CD4-positive, alpha-beta T cell (primary cell): ENCODE data around the gene TBC1D22A. TPM values are rescaled to one million over a fixed set of nuclear protein-coding genes. Genes with fewer than 3 reads are reported as not detected.
A peak's percentile ranks its signal among the peaks of the same experiment; 100 is the strongest.

Source experiments
- ATAC-seq: fragments of 200-7000 bp; cut with Tn5 transposase; one replicate; pipeline ENCODE4 v1.10.0; 2022; ENCODE audit warnings: mild to moderate bottlenecking; ENCODE audit not compliant: poor library complexity
- CTCF ChIA-PET: fragments of 350-600 bp; sonication (Branson Sonifier 250); formaldehyde crosslinking; loops from one replicate; lab custom pipeline; 2021; ENCODE audit warnings: antibody characterized with exemption, inconsistent platforms; lab: Charles Lee
- POLR2A ChIA-PET: fragments of 350-600 bp; sonication (Branson Sonifier 250); formaldehyde crosslinking; loops from one replicate; lab custom pipeline; 2021; ENCODE audit warnings: antibody characterized with exemption, inconsistent platforms; lab: Charles Lee
- DNase-seq, 14 experiments: peaks; one replicate each; pipeline ENCODE4 v3.0.0-alpha.2; 2013 to 2020; ENCODE audit warnings: mixed read lengths in 2 of 14
- H3K27ac ChIP-seq, 2 donors: one replicate each; pipeline versions ENCODE4 v1.5.1 to v1.7.0; 2013; ENCODE audit warnings: low read length in 2 of 2, low read depth in 1 of 2, mild to moderate bottlenecking in 1 of 2
- H3K27me3 ChIP-seq, 2 experiments: 1 replicate in 1 of 2; 2 replicates in 1 of 2; pipeline versions ENCODE4 v1.6.1 to v1.7.0; 2013; ENCODE audit warnings: low read length in 2 of 2, control low read depth in 1 of 2, mild to moderate bottlenecking in 1 of 2, moderate library complexity in 1 of 2; ENCODE audit not compliant: insufficient read depth in 2 of 2, control insufficient read depth in 1 of 2
- H3K36me3 ChIP-seq: one replicate; pipeline ENCODE4 v1.6.1; 2013; ENCODE audit warnings: low read length, control low read depth; ENCODE audit not compliant: insufficient read depth
- H3K4me1 ChIP-seq: one replicate; pipeline ENCODE4 v1.6.1; 2013; ENCODE audit warnings: low read length, control low read depth; ENCODE audit not compliant: insufficient read depth
- H3K4me3 ChIP-seq: one replicate; pipeline ENCODE4 v1.5.1; 2013; ENCODE audit warnings: mild to moderate bottlenecking, low read length, moderate library complexity
- H3K9me3 ChIP-seq, 2 experiments: 1 replicate in 1 of 2; 2 replicates in 1 of 2; pipeline versions ENCODE4 v1.6.1 to v1.7.0; 2013; ENCODE audit warnings: low read length in 2 of 2, mild to moderate bottlenecking in 2 of 2, control low read depth in 1 of 2, moderate library complexity in 1 of 2; ENCODE audit not compliant: control insufficient read depth in 1 of 2, insufficient read depth in 1 of 2
- H3K27ac Mint-ChIP-seq: one replicate; pipeline ENCODE4 v1.8.0; 2020; ENCODE audit warnings: mixed read lengths
- H3K27me3 Mint-ChIP-seq: one replicate; pipeline ENCODE4 v1.8.0; 2021; ENCODE audit warnings: mixed read lengths
- H3K36me3 Mint-ChIP-seq: one replicate; pipeline ENCODE4 v1.8.0; 2021; ENCODE audit warnings: low read depth, mixed read lengths
- H3K4me1 Mint-ChIP-seq: one replicate; pipeline ENCODE4 v1.8.0; 2021; ENCODE audit warnings: low read depth, mixed read lengths
- H3K4me3 Mint-ChIP-seq: one replicate; pipeline ENCODE4 v1.8.0; 2020; ENCODE audit warnings: mild to moderate bottlenecking, mixed read lengths
- H3K9me3 Mint-ChIP-seq: one replicate; pipeline ENCODE4 v1.8.0; 2020; ENCODE audit warnings: mixed read lengths
- CTCF ChIP-seq: fragments of 200-600 bp; IDR thresholded peaks from one replicate; pipeline ENCODE4 v1.8.0; 2022; ENCODE audit warnings: antibody characterized with exemption, mild to moderate bottlenecking
- intact Hi-C, 2 experiments: fragments of 100-400 bp; cut with DNase I in 1 of 2; cut with micrococcal nuclease in 1 of 2; formaldehyde crosslinking; loops; one replicate each; pipeline versions ENCODE4 v1.15.1 to v1.9.0; 2023 to 2025; cut with DNase I, micrococcal nuclease
- total RNA-seq, 174 experiments: library from RNA in 2 of 174; stranded (reverse) in 2 of 174; gene quantifications; one replicate each; pipeline ENCODE4 v1.2.3 and lab custom pipeline; 2021 to 2026

TBC1D22A gene
- total RNA-seq, 2 experiments from 2014 or later = 27.1 to 31.7 TPM

- Histone ChIP-seq H3K9me3 (peaks cover 0 to 16% of the 10 kb centered on the region in 2 experiments), H3K36me3 (no peaks in the 10 kb centered on the region), H3K4me3 (no peak overlapping the region), H3K4me1 (no peaks in the 10 kb centered on the region), H3K27ac (no peak overlapping the region), H3K27me3 (no peaks in the 10 kb centered on the region)
- no peak overlapping the region for H3K27ac Mint-ChIP-seq
- ChIA-PET POLR2A (no interaction called here), CTCF (no interaction called here)
- intact Hi-C loops = no loop called here
- no peaks in the 10 kb centered on the region for H3K4me1 Mint-ChIP-seq
- no peaks in the 10 kb centered on the region for H3K9me3 Mint-ChIP-seq
- no peak overlapping the region for H3K4me3 Mint-ChIP-seq
- no peaks in the 10 kb centered on the region for H3K36me3 Mint-ChIP-seq
- DNase-seq (no peak), ATAC-seq (no peak)
- no peak for TF ChIP-seq CTCF
- no peaks in the 10 kb centered on the region for H3K27me3 Mint-ChIP-seq
Measured at GRCh38 chr22:47193606-47194329, 431.3 kb downstream of the TBC1D22A start.

- no peaks in the 10 kb centered on the region for H3K36me3 ChIP-seq
- Mint-ChIP-seq H3K27me3 (no peaks in the 10 kb centered on the region), H3K4me1 (no peaks in the 10 kb centered on the region), H3K4me3 (no peak overlapping the region), H3K27ac (no peak overlapping the region), H3K9me3 (no peaks in the 10 kb centered on the region), H3K36me3 (no peaks in the 10 kb centered on the region)
- peak in 1 of 14 experiments; percentile 4 for DNase-seq
- no peak for TF ChIP-seq CTCF
- no peak overlapping the region for H3K4me3 ChIP-seq
- ATAC-seq = no peak
- no peaks in the 10 kb centered on the region for H3K27me3 ChIP-seq
- H3K4me1 ChIP-seq = no peaks in the 10 kb centered on the region
- intact Hi-C loops = no loop called here
- no peak overlapping the region for H3K27ac ChIP-seq
- peaks cover 0 to 16% of the 10 kb centered on the region in 2 experiments for H3K9me3 ChIP-seq
- ChIA-PET CTCF (no interaction called here), POLR2A (no interaction called here)
Measured at GRCh38 chr22:47194476-47195155, 432.2 kb downstream of the TBC1D22A start.

- Mint-ChIP-seq H3K4me1 (no peaks in the 10 kb centered on the region), H3K36me3 (no peaks in the 10 kb centered on the region), H3K27me3 (no peaks in the 10 kb centered on the region), H3K4me3 (no peak overlapping the region), H3K9me3 (no peaks in the 10 kb centered on the region), H3K27ac (no peak overlapping the region)
- Histone ChIP-seq H3K4me1 (no peaks in the 10 kb centered on the region), H3K4me3 (no peak overlapping the region), H3K27me3 (no peaks in the 10 kb centered on the region), H3K9me3 (peaks cover 0 to 16% of the 10 kb centered on the region in 2 experiments), H3K36me3 (no peaks in the 10 kb centered on the region), H3K27ac (no peak overlapping the region)
- no peak for TF ChIP-seq CTCF
- CTCF ChIA-PET = no interaction called here
- POLR2A ChIA-PET = no interaction called here
- ATAC-seq (no peak), DNase-seq (peak in 1 of 14 experiments; percentile 16)
- intact Hi-C loops = no loop called here
Measured at GRCh38 chr22:47195156-47195483, 432.7 kb downstream of the TBC1D22A start.
